NCI-H1694 treated with DMSO at 0.1 percent for 48 hours (cell line): ENCODE measurements around the gene TBC1D10A.

Experiments
- DNase-seq: peaks from one replicate; lab custom pipeline; 2025; lab: John Stamatoyannopoulos, UW

Gene TBC1D10A

GRCh38 chr22:30326706-30327362 lies at the start of gene TBC1D10A:
TBC1D10A (minus strand) TSS chr22:30326941; CDS start chr22:30326881, 60 bp downstream.
- DNase-seq, result peak; percentile 58

- DNase-seq, result no peak
Measured at GRCh38 chr22:30375312-30375849, 48.6 kb upstream of the TBC1D10A start.

GRCh38 chr22:30373331-30374325 lies 46.9 kb upstream of the TBC1D10A start:
- no peak for DNase-seq

- no peak for DNase-seq
Measured at GRCh38 chr22:30372915-30373314, 46.2 kb upstream of the TBC1D10A start.

GRCh38 chr22:30371981-30372380 lies 45.2 kb upstream of the TBC1D10A start:
- no peak for DNase-seq

- no peak for DNase-seq
Measured at GRCh38 chr22:30371321-30371720, 44.6 kb upstream of the TBC1D10A start.

- DNase-seq, result peak; percentile 1
Measured at GRCh38 chr22:30370641-30371230, 44.0 kb upstream of the TBC1D10A start.

- DNase-seq, result no peak
Measured at GRCh38 chr22:30368420-30368819, 41.7 kb upstream of the TBC1D10A start.

GRCh38 chr22:30365891-30366290 lies 39.1 kb upstream of the TBC1D10A start:
- no peak for DNase-seq

GRCh38 chr22:30362651-30363281 lies 36.0 kb upstream of the TBC1D10A start:
- no peak for DNase-seq

- no peak for DNase-seq
Measured at GRCh38 chr22:30361916-30362650, 35.3 kb upstream of the TBC1D10A start.

- no peak for DNase-seq
Measured at GRCh38 chr22:30358541-30358940, 31.8 kb upstream of the TBC1D10A start.

GRCh38 chr22:30357650-30358215 lies 31.0 kb upstream of the TBC1D10A start:
- no peak for DNase-seq

- DNase-seq, result no peak
Measured at GRCh38 chr22:30357236-30357570, 30.5 kb upstream of the TBC1D10A start.

- peak; percentile 68 for DNase-seq
Measured at GRCh38 chr22:30356449-30357235, 29.9 kb upstream of the TBC1D10A start, which contains the start of the genes CCDC157 and SF3A1. CCDC157 (plus strand) TSS chr22:30357007; CDS start chr22:30366001, 8,994 bp downstream. SF3A1 (minus strand) TSS chr22:30356894; CDS start chr22:30356792, 102 bp downstream.

- no peak for DNase-seq
Measured at GRCh38 chr22:30354644-30355043, 27.9 kb upstream of the TBC1D10A start.

GRCh38 chr22:30351226-30351625 lies 24.5 kb upstream of the TBC1D10A start:
- no peak for DNase-seq

GRCh38 chr22:30348809-30349208 lies 22.1 kb upstream of the TBC1D10A start:
- no peak for DNase-seq

GRCh38 chr22:30348404-30348803 lies 21.7 kb upstream of the TBC1D10A start:
- DNase-seq, result no peak
